Central memory CD8-positive, alpha-beta T cell (primary cell): ENCODE results near the gene APCDD1.
"Not testable (repeated sequence)": the region's sequence is repeated elsewhere in the genome, so short reads cannot be mapped to it uniquely, and the experiment has no call there.

Experiments
- ATAC-seq: fragments of 150-1000 bp; cut with Tn5 transposase; replicated peaks from 2 replicates; pipeline ENCODE4 v1.10.0; 2022; ENCODE audit warnings: mild to moderate bottlenecking, moderate FRiP score, moderate number of reproducible peaks; ENCODE audit not compliant: poor library complexity, severe bottlenecking; ENCODE audit errors: extremely low read depth
- DNase-seq, 2 donors: peaks; one replicate each; pipeline ENCODE4 v3.0.0; 2021; ENCODE audit warnings: low spot score in 2 of 2
- H3K27ac Mint-ChIP-seq: one replicate; pipeline ENCODE4 v1.8.0; 2022; ENCODE audit warnings: low read depth, mild to moderate bottlenecking, moderate library complexity, mixed read lengths
- H3K27me3 Mint-ChIP-seq: one replicate; pipeline ENCODE4 v1.8.0; 2022; ENCODE audit warnings: mixed read lengths
- H3K36me3 Mint-ChIP-seq: one replicate; pipeline ENCODE4 v1.8.0; 2022; ENCODE audit warnings: mild to moderate bottlenecking, moderate library complexity, mixed read lengths; ENCODE audit not compliant: insufficient read depth
- H3K4me1 Mint-ChIP-seq: one replicate; pipeline ENCODE4 v1.8.0; 2022; ENCODE audit warnings: mixed read lengths
- H3K4me3 Mint-ChIP-seq: one replicate; pipeline ENCODE4 v1.8.0; 2022; ENCODE audit warnings: mild to moderate bottlenecking, moderate library complexity, mixed read lengths
- H3K9me3 Mint-ChIP-seq: one replicate; pipeline ENCODE4 v1.8.0; 2022; ENCODE audit warnings: mixed read lengths

APCDD1 gene

DNA sequence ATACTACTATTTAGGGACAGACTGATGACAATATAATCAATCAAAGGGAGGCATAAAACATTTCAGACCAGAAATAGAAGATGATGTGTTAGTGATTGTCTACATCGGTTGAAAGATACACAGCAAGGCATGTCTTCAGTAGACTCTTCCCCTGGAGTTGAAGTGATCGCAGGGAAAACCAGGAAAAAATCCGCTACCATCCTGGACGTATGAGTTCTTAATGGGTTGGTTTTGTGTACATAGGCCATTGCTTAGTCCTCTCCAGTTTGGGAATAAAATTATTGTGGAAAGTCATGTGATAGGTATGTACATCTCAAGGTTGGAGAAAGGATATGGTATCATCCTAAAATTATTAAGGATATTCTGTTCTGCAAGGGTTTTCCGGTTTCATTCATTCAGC, 4.3 kb downstream of the APCDD1 start:
- Mint-ChIP-seq H3K4me1 (no peaks in the 10 kb centered on the region), H3K27me3 (peaks cover 41% of the 10 kb centered on the region), H3K9me3 (no peaks in the 10 kb centered on the region), H3K36me3 (no peaks in the 10 kb centered on the region), H3K27ac (no peak overlapping the region), H3K4me3 (no peak overlapping the region)
- ATAC-seq, result no peak
- no peak for DNase-seq

DNA sequence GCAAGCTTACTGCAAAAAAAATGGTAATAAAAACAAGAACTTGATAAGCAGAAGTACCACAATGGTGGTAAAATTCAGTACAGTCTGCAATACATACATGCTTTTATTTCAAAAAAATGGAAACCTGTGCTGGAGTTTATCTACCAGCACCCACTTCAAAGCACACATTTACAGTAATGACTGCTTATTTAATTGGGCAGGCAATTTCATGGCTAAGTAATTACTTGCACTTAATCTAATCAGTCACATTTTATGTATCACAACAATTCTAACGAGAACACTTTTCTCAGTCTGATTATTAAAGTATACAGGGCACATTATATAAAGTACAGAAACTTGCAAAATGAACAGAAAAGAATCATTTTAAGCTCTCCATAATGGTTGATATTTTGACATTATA, 5.2 kb downstream of the APCDD1 start:
- no peaks in the 10 kb centered on the region for H3K4me1 Mint-ChIP-seq
- H3K4me3 Mint-ChIP-seq, result no peak overlapping the region
- H3K27me3 Mint-ChIP-seq, result peaks cover 37% of the 10 kb centered on the region
- no peak overlapping the region for H3K27ac Mint-ChIP-seq
- H3K9me3 Mint-ChIP-seq, result no peaks in the 10 kb centered on the region
- DNase-seq, result no peak
- no peak for ATAC-seq
- H3K36me3 Mint-ChIP-seq, result no peaks in the 10 kb centered on the region

DNA sequence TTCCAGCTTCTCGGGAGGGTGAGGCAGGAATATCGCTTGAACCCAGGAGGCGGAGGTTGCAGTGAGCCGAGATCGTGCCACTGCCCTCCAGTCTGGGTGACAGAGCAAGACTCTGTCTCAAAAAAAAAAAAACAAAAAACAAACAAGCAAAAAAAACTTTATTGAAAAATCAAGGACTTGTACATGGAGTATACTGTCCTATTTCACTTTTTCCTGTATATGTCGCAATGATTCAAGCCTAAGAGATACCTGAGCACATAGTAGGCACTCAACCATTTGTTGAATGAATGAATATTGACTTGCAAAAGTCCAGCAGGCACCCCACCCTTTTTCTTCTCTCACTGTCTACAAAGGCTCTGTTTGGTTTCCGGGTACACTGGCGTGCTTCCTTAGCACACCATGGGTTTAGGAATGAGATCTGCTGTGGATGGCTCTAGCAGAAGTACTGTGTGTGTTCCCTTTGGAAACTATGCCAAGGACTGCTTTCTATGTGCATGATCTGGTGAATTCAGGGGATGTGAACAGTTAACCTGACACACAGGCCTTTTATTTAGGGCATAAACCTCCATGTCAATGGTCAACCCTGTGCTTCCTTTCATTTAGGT, 6.1 kb downstream of the APCDD1 start:
- no peak for ATAC-seq
- no peaks in the 10 kb centered on the region for H3K4me1 Mint-ChIP-seq

DNA sequence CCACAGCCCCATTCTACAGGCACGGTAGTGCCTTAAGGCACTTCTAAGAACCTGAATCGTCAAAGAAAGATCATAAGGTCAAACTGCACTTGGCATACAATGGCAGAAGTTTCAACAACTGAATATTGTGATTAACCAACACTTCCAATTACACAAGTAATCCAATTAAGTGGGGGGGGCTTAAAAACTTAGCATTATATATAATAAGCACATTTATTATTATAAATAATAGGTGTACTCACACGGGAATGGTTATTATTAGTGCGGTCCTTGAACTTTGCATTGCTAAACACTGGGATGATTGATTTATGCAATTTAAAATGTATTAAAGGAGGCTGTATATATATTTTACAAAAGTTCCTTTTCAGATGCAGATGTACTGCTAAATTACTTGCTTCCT, 7.6 kb downstream of the APCDD1 start:
- Mint-ChIP-seq H3K4me1 (no peaks in the 10 kb centered on the region), H3K4me3 (no peak overlapping the region), H3K9me3 (no peaks in the 10 kb centered on the region), H3K36me3 (no peaks in the 10 kb centered on the region), H3K27me3 (peaks cover 27% of the 10 kb centered on the region), H3K27ac (no peak overlapping the region)
- ATAC-seq (no peak), DNase-seq (no peak)

More for the DNA sequence above, 6.1 kb downstream of the APCDD1 start:
- no peaks in the 10 kb centered on the region for H3K9me3 Mint-ChIP-seq
- H3K27me3 Mint-ChIP-seq, result peaks cover 42% of the 10 kb centered on the region
- H3K27ac Mint-ChIP-seq, result no peak overlapping the region
- H3K4me3 Mint-ChIP-seq, result no peak overlapping the region
- H3K36me3 Mint-ChIP-seq, result no peaks in the 10 kb centered on the region
- DNase-seq, result no peak

DNA sequence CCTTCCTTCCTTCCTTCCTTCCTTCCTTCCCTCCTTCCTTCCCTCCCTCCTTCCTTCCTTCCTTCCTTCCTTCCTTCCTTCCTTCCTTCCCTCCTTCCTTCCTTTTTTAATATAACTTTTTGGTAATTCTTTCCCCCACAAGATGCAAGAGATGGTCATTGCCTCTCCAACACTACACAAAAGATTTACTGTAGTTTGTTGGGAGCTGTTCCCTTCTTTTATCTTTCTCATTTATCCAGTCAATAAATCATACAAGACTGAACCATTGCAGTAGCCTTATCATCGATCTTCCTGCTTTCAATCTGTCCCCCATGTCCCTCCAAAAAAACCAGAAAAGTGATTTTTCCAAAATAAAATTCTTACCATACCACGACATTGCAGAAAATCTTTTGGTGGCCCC, 8.2 kb downstream of the APCDD1 start:
- H3K4me3 Mint-ChIP-seq, result no peak overlapping the region

DNA sequence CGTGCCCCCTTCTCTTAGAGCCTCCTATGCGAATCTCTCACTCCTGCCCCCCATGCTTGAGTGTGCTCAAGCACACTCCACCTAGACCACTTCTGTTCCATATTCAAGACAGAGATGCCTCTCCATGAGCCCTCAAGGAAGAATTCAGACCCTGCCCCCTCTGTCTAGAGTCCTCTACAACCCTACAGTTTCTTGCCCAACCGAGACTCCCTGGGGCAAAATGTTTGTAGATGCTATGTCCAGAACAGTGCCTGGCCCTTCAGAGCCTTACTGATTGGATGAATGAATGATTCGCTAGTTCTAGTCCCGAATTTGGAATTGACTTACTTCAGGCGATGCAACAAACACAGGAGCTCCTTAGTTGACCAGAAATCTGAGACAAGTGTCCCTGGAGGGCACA, 8.7 kb downstream of the APCDD1 start:
- Mint-ChIP-seq H3K27me3 (peaks cover 29% of the 10 kb centered on the region), H3K9me3 (no peaks in the 10 kb centered on the region), H3K36me3 (no peaks in the 10 kb centered on the region), H3K4me1 (no peaks in the 10 kb centered on the region), H3K4me3 (no peak overlapping the region), H3K27ac (no peak overlapping the region)
- DNase-seq (no peak), ATAC-seq (no peak)

More for the DNA sequence above, 8.2 kb downstream of the APCDD1 start:
- no peaks in the 10 kb centered on the region for H3K9me3 Mint-ChIP-seq
- ATAC-seq, result no peak
- no peak for DNase-seq
- no peaks in the 10 kb centered on the region for H3K4me1 Mint-ChIP-seq
- H3K27ac Mint-ChIP-seq, result no peak overlapping the region
- no peaks in the 10 kb centered on the region for H3K36me3 Mint-ChIP-seq
- peaks cover 24% of the 10 kb centered on the region for H3K27me3 Mint-ChIP-seq

DNA sequence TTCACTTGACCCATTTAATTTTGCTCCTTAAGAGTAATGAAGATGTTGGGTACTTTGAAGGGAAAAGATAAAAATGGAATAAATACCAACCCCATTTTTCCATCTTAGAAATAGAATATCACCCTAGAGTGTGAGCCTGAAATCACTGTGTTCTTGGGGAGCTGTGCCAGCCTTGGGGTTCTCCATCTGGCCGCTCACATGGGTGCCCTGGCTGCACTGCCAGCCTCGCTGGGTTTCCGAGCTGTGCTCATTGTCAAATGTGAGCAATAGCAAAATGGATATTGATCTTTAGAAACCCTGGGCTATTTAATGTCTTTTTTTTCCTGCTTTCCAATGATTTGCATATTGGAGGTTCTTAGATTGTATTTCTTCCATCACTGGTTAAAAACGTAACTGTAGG, 9.3 kb downstream of the APCDD1 start:
- no peak for DNase-seq
- H3K36me3 Mint-ChIP-seq, result no peaks in the 10 kb centered on the region
- H3K4me3 Mint-ChIP-seq, result no peak overlapping the region
- ATAC-seq, result no peak
- H3K4me1 Mint-ChIP-seq, result no peaks in the 10 kb centered on the region
- no peaks in the 10 kb centered on the region for H3K9me3 Mint-ChIP-seq
- H3K27me3 Mint-ChIP-seq, result peaks cover 30% of the 10 kb centered on the region
- H3K27ac Mint-ChIP-seq, result no peak overlapping the region

DNA sequence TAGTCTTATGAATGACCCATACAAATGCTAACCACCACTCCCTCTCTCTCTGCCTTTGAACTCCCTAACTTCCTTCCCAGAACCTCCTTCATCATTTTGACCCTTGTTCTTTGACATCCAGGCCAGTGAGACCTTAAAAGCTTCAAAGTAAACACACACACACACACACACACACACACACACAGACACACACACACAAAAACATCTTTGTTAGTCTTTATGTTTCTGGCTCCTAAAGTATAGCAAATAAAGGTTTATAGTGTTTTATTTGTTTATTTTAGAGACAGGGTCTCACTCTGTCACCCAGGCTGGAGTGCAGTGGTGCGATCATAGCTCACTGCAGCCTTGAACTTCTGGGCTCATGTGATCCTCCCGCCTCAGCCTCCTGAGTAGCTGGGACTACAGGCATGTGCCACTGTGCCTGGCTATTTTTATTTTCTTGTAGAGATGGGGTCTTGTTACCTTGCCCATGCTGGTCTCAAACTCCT, 9.8 kb downstream of the APCDD1 start:
- H3K27ac Mint-ChIP-seq, H3K4me3 Mint-ChIP-seq, DNase-seq, ATAC-seq, H3K4me1 Mint-ChIP-seq, H3K36me3 Mint-ChIP-seq, H3K9me3 Mint-ChIP-seq: not testable (repeated sequence)
- peaks cover 26% of the 10 kb centered on the region for H3K27me3 Mint-ChIP-seq

DNA sequence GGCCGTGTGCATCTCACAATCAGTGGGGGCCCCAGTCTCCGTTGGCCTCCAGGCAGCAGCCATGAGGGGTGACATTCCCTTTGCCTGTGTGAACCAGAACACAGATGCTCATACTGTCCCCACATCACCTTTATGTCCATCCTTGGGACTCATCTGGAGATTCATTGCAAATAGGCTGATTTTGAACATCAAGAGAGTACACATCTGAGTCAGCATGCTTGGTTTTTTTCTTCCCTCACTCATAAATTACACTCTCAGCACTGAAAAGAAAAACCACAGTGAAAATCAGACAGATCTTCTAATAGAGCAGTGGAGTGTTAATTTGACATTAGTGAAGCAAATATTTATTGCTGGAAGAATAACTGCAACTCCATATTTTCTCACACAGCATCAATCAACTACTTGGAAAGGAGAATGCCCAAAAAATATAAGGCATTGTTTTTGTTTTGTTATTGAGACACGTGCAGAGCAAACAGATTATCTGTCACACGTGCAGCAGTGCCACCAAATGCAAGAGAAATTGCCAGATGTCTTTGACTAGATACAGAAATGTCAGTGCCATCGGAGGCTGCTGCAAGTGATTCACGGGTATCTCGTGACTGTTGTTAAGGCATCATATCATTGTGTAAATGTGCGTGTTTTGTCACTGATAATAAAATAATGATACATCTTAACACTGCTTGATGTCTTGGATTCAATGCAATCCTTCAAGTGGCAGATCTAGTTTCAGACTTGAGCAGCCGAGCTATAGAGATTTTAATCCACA, 10.9 kb downstream of the APCDD1 start:
- no peak overlapping the region for H3K27ac Mint-ChIP-seq
- H3K4me1 Mint-ChIP-seq, result no peaks in the 10 kb centered on the region
- DNase-seq (no peak), ATAC-seq (no peak)
- no peaks in the 10 kb centered on the region for H3K36me3 Mint-ChIP-seq
- H3K4me3 Mint-ChIP-seq, result no peak overlapping the region
- H3K27me3 Mint-ChIP-seq, result peaks cover 25% of the 10 kb centered on the region
- H3K9me3 Mint-ChIP-seq, result no peaks in the 10 kb centered on the region

DNA sequence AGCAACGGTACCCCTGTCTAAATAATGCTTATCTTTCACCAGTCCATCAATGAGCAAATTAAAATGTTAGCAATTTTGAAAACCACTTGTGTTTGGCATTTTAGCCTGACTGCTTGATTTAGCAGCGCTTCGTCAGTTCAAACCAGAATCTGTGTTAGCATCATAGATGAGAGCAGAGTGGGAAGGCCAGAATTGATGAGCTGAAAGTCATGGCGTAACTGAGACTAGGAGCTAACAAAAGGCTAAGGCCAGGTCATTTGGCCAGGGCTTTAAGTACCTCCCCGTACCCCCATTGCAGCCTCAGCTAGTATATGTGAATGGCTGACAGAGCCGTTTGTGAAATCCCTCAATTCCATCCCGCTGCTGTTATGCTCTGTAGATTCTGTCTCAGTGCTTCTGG, 16.0 kb downstream of the APCDD1 start:
- ATAC-seq (no peak), DNase-seq (no peak)
- H3K36me3 Mint-ChIP-seq, result no peaks in the 10 kb centered on the region
- H3K4me3 Mint-ChIP-seq, result no peak overlapping the region
- no peak overlapping the region for H3K27ac Mint-ChIP-seq
- no peaks in the 10 kb centered on the region for H3K4me1 Mint-ChIP-seq
- no peaks in the 10 kb centered on the region for H3K9me3 Mint-ChIP-seq
- H3K27me3 Mint-ChIP-seq, result peaks cover 40% of the 10 kb centered on the region

DNA sequence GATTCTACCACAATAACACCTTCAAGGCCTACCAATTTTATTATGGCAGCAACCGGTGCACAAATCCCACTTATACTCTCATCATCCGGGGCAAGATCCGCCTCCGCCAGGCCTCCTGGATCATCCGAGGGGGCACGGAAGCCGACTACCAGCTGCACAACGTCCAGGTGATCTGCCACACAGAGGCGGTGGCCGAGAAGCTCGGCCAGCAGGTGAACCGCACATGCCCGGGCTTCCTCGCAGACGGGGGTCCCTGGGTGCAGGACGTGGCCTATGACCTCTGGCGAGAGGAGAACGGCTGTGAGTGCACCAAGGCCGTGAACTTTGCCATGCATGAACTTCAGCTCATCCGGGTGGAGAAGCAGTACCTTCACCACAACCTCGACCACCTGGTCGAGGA, 17.1 kb downstream of the APCDD1 start:
- DNase-seq (no peak), ATAC-seq (no peak)
- H3K9me3 Mint-ChIP-seq, result no peaks in the 10 kb centered on the region
- H3K36me3 Mint-ChIP-seq, result peaks cover 2% of the 10 kb centered on the region
- H3K27me3 Mint-ChIP-seq, result peaks cover 51% of the 10 kb centered on the region
- H3K4me1 Mint-ChIP-seq, result no peaks in the 10 kb centered on the region
- H3K27ac Mint-ChIP-seq, result no peak overlapping the region
- H3K4me3 Mint-ChIP-seq, result no peak overlapping the region

DNA sequence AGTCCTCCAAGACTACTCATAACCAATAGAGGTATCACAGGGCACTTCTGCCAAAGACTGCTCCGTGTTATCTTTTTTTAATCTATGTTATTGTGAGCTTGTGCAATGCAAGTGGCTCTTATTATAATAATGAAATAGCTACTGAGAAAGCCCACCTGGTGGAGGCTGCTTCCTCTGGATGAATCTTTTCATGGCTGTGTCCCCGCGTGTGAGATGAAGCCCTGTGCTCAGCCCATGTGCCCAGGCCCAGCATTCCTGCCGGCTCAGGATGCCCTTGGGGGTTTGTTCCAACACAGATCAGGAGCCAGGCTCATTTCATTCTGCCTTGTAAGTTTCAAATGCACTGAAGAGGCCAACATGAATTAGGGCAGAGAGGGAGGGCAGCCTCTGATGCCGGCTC, 18.7 kb downstream of the APCDD1 start:
- Mint-ChIP-seq H3K4me3 (no peak overlapping the region), H3K27me3 (peaks cover 57% of the 10 kb centered on the region), H3K36me3 (peaks cover 2% of the 10 kb centered on the region), H3K27ac (no peak overlapping the region), H3K4me1 (no peaks in the 10 kb centered on the region), H3K9me3 (no peaks in the 10 kb centered on the region)
- ATAC-seq, result no peak
- DNase-seq, result no peak

DNA sequence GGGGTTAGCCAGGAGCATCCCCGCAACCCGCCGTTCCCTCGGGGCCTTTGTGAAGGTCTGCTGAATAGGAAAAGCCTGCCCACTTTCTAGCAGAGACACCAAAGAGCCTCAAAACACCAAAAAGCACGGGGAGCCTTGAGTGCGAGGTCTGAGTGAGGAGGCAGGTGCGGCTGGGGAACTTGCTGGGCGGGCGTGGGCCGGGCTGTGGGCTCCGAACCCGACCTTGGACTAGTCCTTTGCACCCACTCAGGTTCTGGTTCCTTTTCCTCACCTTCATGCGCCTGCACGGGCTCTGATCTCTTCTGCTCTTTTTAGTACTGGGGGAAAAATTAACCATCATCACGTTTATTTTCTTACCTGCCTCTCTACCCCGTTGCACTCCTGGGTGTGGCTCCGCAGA, 19.9 kb downstream of the APCDD1 start:
- H3K27ac Mint-ChIP-seq, result no peak overlapping the region
- peaks cover 63% of the 10 kb centered on the region for H3K27me3 Mint-ChIP-seq

More for the DNA sequence above, 19.9 kb downstream of the APCDD1 start:
- ATAC-seq (no peak), DNase-seq (no peak)
- peaks cover 2% of the 10 kb centered on the region for H3K36me3 Mint-ChIP-seq
- H3K4me3 Mint-ChIP-seq, result no peak overlapping the region
- no peaks in the 10 kb centered on the region for H3K9me3 Mint-ChIP-seq
- H3K4me1 Mint-ChIP-seq, result no peaks in the 10 kb centered on the region
